NAMALWA (cell line): ENCODE measurements around the gene HS3ST3A1.

ENCODE experiments used
- DNase-seq: peaks from one replicate; pipeline ENCODE4 v3.0.0-alpha.2; 2015; ENCODE audit warnings: low spot score

Gene HS3ST3A1

DNA sequence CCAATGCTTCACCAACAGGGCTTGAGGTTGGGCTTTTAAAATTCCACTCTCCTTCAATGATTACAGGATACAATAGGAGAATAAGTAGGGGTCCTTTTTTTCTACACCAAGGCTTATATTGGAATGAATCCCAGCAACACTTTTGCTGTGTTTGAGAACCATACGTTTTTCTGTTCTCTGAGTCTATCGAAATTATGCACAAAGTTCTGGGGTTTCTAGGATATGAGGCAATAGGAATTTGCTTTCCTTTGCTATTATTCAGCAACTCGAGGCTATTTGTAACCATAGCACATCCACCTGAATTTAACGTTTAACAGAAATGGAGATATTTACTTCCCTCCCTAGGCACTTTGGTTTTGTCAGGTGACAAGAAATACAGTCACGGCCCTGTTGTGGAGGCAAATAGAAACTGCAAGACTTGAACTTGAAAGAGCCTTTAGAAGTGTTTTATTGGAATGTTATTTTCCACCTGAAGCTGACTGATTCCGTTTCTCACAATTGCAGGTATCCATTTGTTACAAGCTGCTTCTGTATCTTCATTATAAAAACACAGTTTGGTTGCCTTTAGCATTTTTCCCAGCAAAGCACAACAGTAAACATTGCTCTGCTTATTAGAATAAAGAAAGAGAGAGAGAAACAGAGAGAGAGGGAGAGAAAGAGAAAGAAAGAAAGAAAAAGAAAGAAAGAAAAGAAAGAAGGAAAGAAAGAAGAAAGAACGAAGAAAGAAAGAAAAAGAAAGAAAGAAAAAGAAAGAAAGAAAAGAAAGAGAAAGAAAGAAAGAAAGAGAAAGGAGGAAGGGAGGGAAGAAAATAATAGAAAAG is 109.6 kb downstream of the HS3ST3A1 start:
- no peak for DNase-seq

DNA sequence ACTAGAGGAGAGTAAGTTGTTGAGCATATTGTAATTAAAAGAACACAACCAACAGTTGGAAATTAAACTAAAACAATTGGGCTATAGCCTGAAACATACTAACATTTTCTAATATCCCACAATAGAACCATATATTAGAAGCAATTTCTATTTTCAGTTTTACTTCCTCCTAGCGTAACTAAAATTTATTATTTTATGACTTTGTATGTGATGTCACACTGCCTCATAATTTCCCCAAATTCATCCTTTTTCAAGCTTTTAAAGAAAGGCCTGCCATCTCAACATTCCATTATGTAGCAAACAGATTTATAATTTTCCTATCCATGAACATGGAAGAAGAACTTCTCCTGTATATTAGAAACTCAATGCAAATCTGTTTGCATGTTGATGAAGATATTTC is 110.2 kb downstream of the HS3ST3A1 start:
- no peak for DNase-seq

GRCh38 chr17:13490906-13491482 is 110.7 kb downstream of the HS3ST3A1 start:
- DNase-seq = no peak

GRCh38 chr17:13490427-13490826 is 111.3 kb downstream of the HS3ST3A1 start:
- no peak for DNase-seq

DNA sequence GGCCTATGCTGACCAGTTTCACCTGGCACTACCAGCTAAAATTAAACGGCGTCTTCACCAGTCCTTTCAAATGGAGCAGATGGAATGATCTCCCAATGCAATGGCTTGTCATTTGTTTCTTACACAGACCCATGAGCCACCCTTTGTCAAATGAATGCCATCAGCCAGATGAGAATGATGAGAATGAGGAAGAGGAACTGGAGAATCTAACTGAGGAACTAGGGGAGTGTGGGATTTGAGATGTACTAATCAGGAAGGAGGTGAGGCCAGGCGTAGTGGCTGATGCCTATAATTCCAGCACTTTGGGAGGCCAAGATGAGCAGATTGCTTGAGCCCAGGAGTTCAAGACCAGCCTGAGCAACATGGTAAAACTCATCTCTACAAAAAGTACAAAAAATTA is 116.4 kb downstream of the HS3ST3A1 start:
- no peak for DNase-seq

DNA sequence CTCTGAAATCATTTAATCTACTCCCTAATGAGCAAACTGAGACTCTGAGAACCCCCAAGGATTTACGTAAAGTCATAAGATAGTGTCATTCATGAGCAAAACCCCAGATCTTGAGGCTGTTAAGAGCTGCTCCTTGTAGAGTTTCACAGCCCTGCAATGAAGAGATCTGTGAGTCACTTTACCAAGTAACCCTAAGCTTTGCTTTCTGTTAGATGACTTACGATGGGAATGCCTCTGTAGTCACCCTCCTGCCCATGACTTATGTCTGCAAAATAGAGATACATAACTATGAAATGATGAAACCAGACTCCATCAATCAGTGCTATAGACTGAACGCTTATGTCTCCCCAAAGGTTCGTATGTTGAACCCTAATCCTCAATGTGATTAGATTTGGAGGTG is 117.7 kb downstream of the HS3ST3A1 start:
- no peak for DNase-seq

- DNase-seq = no peak
These were observed 120.9 kb downstream of the HS3ST3A1 start for GRCh38 chr17:13480877-13481276.

- no peak for DNase-seq
These were observed 123.4 kb downstream of the HS3ST3A1 start for GRCh38 chr17:13478326-13478830.

DNA sequence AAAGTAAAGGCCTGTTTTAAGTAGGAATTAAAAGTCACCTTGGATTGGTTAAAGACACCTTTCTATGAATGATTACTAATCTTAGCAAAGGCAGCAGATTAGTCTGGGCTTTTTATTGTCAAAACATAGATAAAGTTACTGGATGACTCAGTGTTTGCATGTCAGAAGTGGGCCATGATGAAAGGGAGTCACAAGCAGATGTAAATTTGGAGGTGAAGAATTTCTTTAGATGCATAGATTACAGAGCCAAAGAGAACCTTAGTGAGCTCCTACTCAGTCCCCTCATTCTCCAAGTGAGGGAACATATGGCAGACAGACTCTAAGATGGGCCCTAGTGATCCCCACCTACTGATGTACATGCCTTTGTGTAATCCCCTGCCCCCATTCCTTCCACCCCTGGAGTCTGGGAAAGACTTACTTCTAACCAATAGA is 124.5 kb downstream of the HS3ST3A1 start:
- DNase-seq = no peak

DNA sequence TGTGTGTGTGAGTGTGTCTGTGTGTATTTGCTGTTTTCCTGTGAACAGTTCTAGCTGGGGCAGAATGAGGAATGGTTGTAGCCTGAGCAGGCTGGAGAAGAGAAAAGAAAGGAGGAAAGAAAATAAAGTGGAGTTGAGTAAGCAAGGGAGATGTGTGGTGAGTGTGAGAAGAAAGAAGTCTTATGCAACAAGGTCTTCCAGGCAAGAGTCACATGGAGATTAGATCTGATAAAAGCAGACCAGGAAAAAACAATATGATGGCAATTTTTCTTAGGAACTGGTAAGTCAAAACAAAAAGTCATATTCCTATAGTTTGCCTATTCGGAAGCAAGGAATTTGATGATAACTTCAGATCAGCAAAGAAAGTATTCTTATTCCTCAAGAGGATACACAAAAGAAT is 125.0 kb downstream of the HS3ST3A1 start:
- no peak for DNase-seq

- no peak for DNase-seq
These were observed 126.0 kb downstream of the HS3ST3A1 start for GRCh38 chr17:13475574-13476223.

DNA sequence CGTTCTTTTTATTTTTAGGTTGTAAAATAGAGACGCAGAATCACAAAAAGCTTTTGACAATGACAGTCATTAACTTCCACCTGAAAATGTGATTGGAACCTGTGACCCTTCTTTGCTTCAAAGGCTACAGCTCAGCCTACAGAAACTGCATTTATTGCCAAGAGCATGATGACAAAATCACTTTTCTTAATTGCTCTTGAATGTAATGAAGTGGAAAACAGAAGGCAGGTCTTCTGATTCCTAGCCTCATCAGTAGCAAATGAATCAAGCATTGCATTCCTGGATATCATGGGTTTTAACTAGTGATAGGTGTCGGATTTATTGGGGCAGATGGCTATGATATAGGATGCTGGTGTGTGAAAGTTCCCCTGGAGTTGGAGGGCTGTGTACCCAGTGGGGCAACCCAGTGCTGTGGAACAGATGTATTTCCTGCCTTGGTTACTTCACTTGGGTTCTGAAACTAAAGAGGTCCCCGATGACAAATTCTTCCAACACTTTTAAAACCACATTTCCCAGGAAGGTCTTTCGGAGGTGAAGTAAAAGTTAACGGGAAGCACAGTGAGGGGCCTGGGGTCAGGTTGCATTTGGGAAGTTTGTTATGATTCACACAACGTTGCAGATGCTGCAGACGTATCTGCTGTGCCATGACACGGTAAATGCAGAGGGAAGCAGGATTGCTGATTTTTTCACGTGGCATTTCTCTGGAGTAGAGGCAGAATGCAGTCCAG is 127.5 kb downstream of the HS3ST3A1 start:
- DNase-seq = no peak

- DNase-seq = no peak
These were observed 136.1 kb downstream of the HS3ST3A1 start for GRCh38 chr17:13465678-13466077.

DNA sequence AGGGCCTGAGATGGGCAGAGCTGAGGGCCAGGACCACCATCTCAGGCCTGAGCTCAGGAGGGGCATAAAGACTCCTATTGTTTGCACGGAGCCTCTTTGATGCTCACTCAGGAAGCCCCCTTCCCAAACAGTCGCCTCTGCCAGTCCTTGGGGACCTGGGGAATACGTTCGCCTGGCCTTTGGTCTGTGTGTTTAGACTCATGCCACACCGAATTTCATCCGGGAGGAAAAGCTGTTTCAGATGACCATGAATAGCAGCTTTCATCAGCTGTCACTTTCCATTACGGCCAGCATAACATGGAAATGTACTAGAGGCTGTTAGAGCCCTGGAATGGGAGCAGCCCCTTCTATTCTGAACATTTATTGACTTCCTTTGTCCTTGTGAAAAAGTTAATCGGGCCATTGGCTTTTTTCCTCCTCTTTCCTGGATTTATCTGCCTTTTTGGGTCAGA is 139.0 kb downstream of the HS3ST3A1 start:
- DNase-seq = no peak

DNA sequence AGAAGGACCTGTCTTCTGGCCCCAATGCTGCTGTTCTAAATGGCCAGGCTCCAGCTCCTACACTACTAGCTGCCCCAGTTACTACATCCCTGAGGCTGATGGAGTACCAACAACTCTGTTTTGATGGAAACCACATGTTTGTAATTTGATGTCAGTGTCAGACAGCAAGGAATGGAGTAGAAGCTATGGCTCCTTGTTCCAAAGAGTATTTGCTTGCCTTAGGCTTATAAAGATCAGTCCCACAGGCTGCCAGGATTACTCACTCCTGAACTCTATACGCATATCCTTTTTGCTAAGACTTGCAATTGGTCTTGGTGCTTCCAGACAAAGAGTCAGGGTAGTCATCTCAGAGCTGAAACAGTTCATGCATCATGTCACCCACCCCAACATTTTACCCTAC is 139.6 kb downstream of the HS3ST3A1 start:
- DNase-seq = no peak

- no peak for DNase-seq
These were observed 141.3 kb downstream of the HS3ST3A1 start for GRCh38 chr17:13460261-13461000.

DNA sequence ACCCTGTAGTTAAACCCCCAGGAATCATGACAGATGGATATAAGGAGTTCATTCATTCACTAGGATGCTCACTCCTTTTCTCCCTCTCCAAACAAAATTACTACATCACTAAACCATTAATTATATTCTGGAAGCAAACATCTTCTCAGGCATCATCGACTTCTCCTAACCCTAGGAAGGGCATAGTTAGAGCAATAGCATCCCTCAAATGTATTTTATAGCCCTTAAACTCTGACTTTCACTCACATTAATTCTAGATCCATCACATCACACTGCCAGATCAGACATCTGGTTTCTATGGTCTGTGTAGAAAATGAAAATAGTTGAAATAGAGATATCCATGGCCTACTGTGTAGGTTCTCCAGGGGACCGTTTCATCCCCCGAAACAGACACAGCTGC is 143.9 kb downstream of the HS3ST3A1 start:
- DNase-seq = no peak
